ENCODE measurements around the gene SLC27A6.

SLC27A6 gene

GRCh38 chr5:129073111-129073510 lies 107.8 kb downstream of the SLC27A6 start:
- DNase-seq = no peak

GRCh38 chr5:129074903-129075302 lies 109.6 kb downstream of the SLC27A6 start:
- DNase-seq = no peak

GRCh38 chr5:129077433-129078075 lies 112.3 kb downstream of the SLC27A6 start:
- DNase-seq = no peak

GRCh38 chr5:129078247-129078646 lies 113.0 kb downstream of the SLC27A6 start:
- no peak for DNase-seq

- no peak for DNase-seq
These were observed 113.4 kb downstream of the SLC27A6 start for GRCh38 chr5:129078660-129079059.

- DNase-seq = no peak
These were observed 114.2 kb downstream of the SLC27A6 start for GRCh38 chr5:129079496-129079895.

GRCh38 chr5:129080766-129081165 lies 115.5 kb downstream of the SLC27A6 start:
- no peak for DNase-seq

- no peak for DNase-seq
These were observed 117.2 kb downstream of the SLC27A6 start for GRCh38 chr5:129082225-129083136.

All from DMS153 (cell line).